A673 (cell line): Measurements from ENCODE around the gene GUK1. TPM values are rescaled to one million over a fixed set of nuclear protein-coding genes. Genes with fewer than 3 reads are reported as not detected.

Source experiments
- BruUV-seq: library from RNA; stranded (reverse); fragments of 400-500 nt; replicated peaks from 2 replicates; lab custom pipeline; 2021; lab: Mats Ljungman, UMichigan
- CTCF ChIA-PET: fragments of 300-600 bp; sonication (Branson Sonifier 250); formaldehyde crosslinking; loops from one replicate; lab custom pipeline; 2022; ENCODE audit warnings: antibody characterized with exemption; lab: Charles Lee
- POLR2A ChIA-PET: fragments of 300-600 bp; sonication (Branson Sonifier 250); formaldehyde crosslinking; loops from one replicate; lab custom pipeline; 2022; ENCODE audit warnings: antibody characterized with exemption; ENCODE audit not compliant: low non-redundant PET; lab: Charles Lee
- DNase-seq: peaks from one replicate; pipeline ENCODE4 v3.0.0-alpha.2; 2015; ENCODE audit warnings: low spot score
- H3K27ac ChIP-seq: fragments of 200-600 bp; sonication (generic); 2 replicates; pipeline ENCODE4 v1.5.1; 2016; ENCODE audit warnings: mixed run types, low read depth, mild to moderate bottlenecking, mixed read lengths, antibody characterized with exemption, low read length; ENCODE audit not compliant: poor library complexity, severe bottlenecking
- H3K27me3 ChIP-seq: fragments of 200-600 bp; sonication (generic); replicated peaks from 2 replicates; pipeline ENCODE4 v1.6.1; 2017; ENCODE audit warnings: mixed run types, low read depth, mild to moderate bottlenecking, mixed read lengths, antibody characterized with exemption, low read length; ENCODE audit not compliant: insufficient read depth, poor library complexity
- H3K36me3 ChIP-seq: fragments of 200-600 bp; sonication (generic); 2 replicates; pipeline ENCODE4 v1.6.1; 2016; ENCODE audit warnings: mixed run types, mild to moderate bottlenecking, mixed read lengths, antibody characterized with exemption, low read length; ENCODE audit not compliant: insufficient read depth, poor library complexity, severe bottlenecking
- H3K4me1 ChIP-seq: fragments of 200-600 bp; sonication (generic); 2 replicates; pipeline ENCODE4 v1.6.1; 2017; ENCODE audit warnings: mixed run types, mild to moderate bottlenecking, mixed read lengths, antibody characterized with exemption, low read length; ENCODE audit not compliant: insufficient read depth, poor library complexity, severe bottlenecking
- H3K4me3 ChIP-seq: fragments of 200-600 bp; sonication (generic); 2 replicates; pipeline ENCODE4 v1.5.1; 2016; ENCODE audit warnings: low read depth, mixed run types, mild to moderate bottlenecking, mixed read lengths, low read length; ENCODE audit not compliant: poor library complexity, severe bottlenecking
- H3K9me3 ChIP-seq: fragments of 200-600 bp; sonication (generic); 2 replicates; pipeline ENCODE4 v1.6.1; 2016; ENCODE audit warnings: mixed run types, low read depth, mild to moderate bottlenecking, mixed read lengths, antibody characterized with exemption, low read length; ENCODE audit not compliant: poor library complexity, severe bottlenecking
- EZH2 ChIP-seq: fragments of 200-600 bp; sonication (generic); IDR thresholded peaks from 2 replicates; pipeline ENCODE4 v1.6.1; 2017; ENCODE audit warnings: borderline replicate concordance, low read depth, mild to moderate bottlenecking, mixed read lengths, antibody characterized with exemption, low read length; ENCODE audit not compliant: poor library complexity, severe bottlenecking
- intact Hi-C: fragments of 100-400 bp; cut with micrococcal nuclease; formaldehyde crosslinking; loops from one replicate; pipeline ENCODE4 v1.10.0; 2022; ENCODE audit not compliant: unreplicated experiment
- total RNA-seq: library from RNA; stranded (reverse); gene quantifications from 2 replicates; pipeline ENCODE4 v1.2.3, GENCODE V29; 2021
- TF ChIP-seq, protein P1 (sequence below): fragments of 300-800, 200-600 bp; sonication (generic); conservative IDR thresholded peaks from 2 replicates; pipeline ENCODE4 v1.5.1; 2017; ENCODE audit warnings: low read depth, mild to moderate bottlenecking, antibody characterized with exemption, low read length, moderate library complexity, mixed read lengths

Gene GUK1
- total RNA-seq, 1 experiment from 2014 or later = 130 TPM

DNA sequence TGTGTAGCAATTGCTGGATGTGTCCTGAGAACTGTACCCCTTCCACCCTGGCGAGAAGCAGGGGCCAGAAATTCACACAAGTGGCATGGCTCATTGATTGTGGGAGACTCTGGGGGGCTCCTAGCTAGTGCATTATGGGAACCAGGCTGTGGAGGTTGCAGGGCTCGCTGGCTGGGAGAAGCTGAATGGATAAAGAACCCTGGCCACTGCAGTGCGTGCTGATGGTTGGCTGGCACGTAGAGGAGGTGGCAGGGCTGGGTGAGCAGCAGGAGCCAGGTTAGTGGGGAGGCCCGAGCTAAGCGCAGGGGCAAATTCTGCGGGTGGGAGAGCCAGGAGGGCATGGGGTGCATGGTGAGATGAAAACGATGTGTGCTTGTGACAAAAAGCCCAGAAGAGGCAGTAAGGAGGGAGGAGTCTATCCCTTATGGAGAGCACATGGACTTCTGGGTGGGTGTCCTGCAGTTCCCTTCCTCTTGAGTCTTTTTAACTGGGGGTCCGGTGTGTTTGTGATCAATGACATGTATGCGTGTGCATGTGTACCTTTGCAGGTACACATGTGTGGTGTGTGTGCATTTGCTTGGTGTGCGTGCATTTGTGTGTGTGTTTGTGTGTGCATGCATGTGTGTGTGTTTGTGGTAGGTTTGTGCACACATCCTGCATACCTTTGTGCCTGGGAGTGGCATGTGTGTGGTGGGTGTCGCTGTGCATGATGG, 3.6 kb downstream of the GUK1 start:
- H3K27ac ChIP-seq = no peak overlapping the region
- H3K27me3 ChIP-seq = no peaks in the 10 kb centered on the region
- H3K36me3 ChIP-seq = no peaks in the 10 kb centered on the region
- ChIA-PET CTCF (no interaction called here), POLR2A (interaction anchor here (0.6 kb wide), 1 partner anchor 24 kb away, joined by 3 read pairs; no protein-coding TSS in a partner anchor)
- intact Hi-C loops = no loop called here
- peaks cover 18% of the 10 kb centered on the region for H3K4me1 ChIP-seq
- TF ChIP-seq, protein P1, sequence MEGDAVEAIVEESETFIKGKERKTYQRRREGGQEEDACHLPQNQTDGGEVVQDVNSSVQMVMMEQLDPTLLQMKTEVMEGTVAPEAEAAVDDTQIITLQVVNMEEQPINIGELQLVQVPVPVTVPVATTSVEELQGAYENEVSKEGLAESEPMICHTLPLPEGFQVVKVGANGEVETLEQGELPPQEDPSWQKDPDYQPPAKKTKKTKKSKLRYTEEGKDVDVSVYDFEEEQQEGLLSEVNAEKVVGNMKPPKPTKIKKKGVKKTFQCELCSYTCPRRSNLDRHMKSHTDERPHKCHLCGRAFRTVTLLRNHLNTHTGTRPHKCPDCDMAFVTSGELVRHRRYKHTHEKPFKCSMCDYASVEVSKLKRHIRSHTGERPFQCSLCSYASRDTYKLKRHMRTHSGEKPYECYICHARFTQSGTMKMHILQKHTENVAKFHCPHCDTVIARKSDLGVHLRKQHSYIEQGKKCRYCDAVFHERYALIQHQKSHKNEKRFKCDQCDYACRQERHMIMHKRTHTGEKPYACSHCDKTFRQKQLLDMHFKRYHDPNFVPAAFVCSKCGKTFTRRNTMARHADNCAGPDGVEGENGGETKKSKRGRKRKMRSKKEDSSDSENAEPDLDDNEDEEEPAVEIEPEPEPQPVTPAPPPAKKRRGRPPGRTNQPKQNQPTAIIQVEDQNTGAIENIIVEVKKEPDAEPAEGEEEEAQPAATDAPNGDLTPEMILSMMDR = no peak
- DNase-seq = no peak
- no TSS peak for BruUV-seq
- H3K9me3 ChIP-seq = no peaks in the 10 kb centered on the region
- no peak overlapping the region for H3K4me3 ChIP-seq

DNA sequence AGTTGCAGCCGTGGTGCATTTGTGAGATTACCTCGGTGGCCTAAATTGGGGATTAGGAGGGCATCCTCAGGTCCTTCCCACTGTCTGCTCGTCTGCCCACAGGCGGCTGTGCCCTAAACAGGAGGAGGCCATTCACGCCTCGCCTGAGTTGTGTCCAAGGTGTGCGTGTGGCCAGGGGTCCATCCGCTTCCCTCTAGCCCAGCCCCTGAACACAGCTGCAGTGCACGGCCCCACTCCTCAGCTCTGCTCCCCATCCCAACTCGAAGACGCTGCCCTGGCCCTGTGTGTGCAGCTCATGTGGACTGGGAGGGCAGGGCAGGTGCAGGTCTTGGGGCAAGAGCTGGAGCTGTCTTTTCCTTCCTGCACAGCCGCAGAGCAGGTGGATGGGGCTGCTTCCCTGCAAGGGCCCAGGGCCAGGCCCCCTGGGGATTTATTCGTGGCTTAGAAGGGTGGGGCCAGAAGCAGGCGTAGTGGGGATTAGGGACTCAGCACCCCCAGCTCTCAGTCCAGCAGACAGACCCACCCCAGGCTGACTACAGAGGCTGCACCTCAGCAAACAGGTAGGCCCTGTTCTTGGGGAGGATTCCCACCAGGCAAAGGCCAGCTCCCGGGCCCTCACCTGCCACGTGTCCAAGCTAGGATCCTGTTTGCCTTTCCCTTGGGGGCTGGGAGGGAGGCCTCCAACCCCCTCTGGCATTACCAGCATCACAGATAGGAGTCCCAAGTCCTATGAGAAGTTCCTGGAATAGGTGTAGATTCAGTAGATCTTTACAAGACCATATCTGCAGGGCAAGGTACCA, 4.3 kb downstream of the GUK1 start:
- no peaks in the 10 kb centered on the region for H3K27me3 ChIP-seq
- CTCF ChIA-PET = no interaction called here
- POLR2A ChIA-PET = no interaction called here
- TF ChIP-seq, protein P1 = no peak
- no peak for TF ChIP-seq EZH2
- no peaks in the 10 kb centered on the region for H3K9me3 ChIP-seq
- BruUV-seq = no TSS peak
- no peak overlapping the region for H3K4me3 ChIP-seq
- H3K27ac ChIP-seq = no peak overlapping the region
- no peaks in the 10 kb centered on the region for H3K36me3 ChIP-seq
- intact Hi-C loops = no loop called here
- no peak for DNase-seq
- H3K4me1 ChIP-seq = peaks cover 18% of the 10 kb centered on the region

DNA sequence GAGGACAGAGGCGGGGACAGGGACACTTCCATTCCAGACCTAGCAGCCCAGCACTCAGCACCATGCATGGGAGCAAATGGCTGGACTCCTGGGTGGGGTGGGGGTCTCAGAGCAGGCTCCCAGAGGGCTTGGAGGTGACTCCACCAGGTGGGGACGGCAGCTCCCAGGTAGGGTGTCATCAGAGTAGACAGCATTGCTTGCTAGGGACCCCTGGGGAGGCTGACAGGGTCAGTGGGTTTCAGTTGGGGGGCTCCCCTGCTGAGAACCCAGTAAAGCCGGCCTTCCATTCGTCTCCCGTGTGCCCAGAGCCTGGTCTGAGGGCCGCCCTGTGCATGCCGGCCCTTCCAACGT, 4.9 kb downstream of the GUK1 start:
- TF ChIP-seq, protein P1 = no peak
- no peak for TF ChIP-seq EZH2
- ChIA-PET POLR2A (no interaction called here), CTCF (no interaction called here)
- Histone ChIP-seq H3K4me1 (peaks cover 18% of the 10 kb centered on the region), H3K27ac (no peak overlapping the region), H3K36me3 (no peaks in the 10 kb centered on the region), H3K27me3 (no peaks in the 10 kb centered on the region), H3K9me3 (no peaks in the 10 kb centered on the region), H3K4me3 (no peak overlapping the region)
- intact Hi-C loops = no loop called here
- BruUV-seq = no TSS peak
- no peak for DNase-seq
